ENCODE results near the gene INSR.

Gene INSR

GRCh38 chr19:7257148-7258040 is 36.8 kb downstream of the INSR start (continued):
- peak; percentile 79 for TF ChIP-seq ZXDB (tag by site-specific recombination; IDR thresholded peaks at IDR 0.05)
- no peak for TF ChIP-seq ZNF280C (tag by site-specific recombination; IDR thresholded peaks at IDR 0.05)
- peak; percentile 89 for TF ChIP-seq ZNF223 (tag by site-specific recombination; IDR thresholded peaks at IDR 0.05)
- peak; percentile 46; the same call in 1 of the 2 replicates for TF ChIP-seq TSHZ1 (tag by site-specific recombination; IDR thresholded peaks at IDR 0.05; ENCODE audit: borderline replicate concordance)
- TF ChIP-seq ZNF660 (tag by site-specific recombination; IDR thresholded peaks at IDR 0.05): peak; percentile 98
- TF ChIP-seq ZNF138 (tag by site-specific recombination; IDR thresholded peaks at IDR 0.05; ENCODE audit: borderline replicate concordance): no peak
- peak; percentile 89 for TF ChIP-seq HIC1 (tag by site-specific recombination; IDR thresholded peaks at IDR 0.05)
- peak; percentile 26; the same call in 1 of the 2 replicates for TF ChIP-seq ZNF600 (tag by site-specific recombination; IDR thresholded peaks at IDR 0.05)
- peak; percentile 56; the same call in 1 of the 2 replicates for TF ChIP-seq ZNF24 (tag by site-specific recombination; IDR thresholded peaks at IDR 0.05)
- peak; percentile 48; the same call in 1 of the 2 replicates for TF ChIP-seq PRDM10 (tag by site-specific recombination; IDR thresholded peaks at IDR 0.05)
- TF ChIP-seq ZNF366 (tag by site-specific recombination; conservative IDR thresholded peaks at IDR 0.05): peak; percentile 95
- 0 out of 2 replicates have a peak, but pooled peaks have one; percentile 16 for TF ChIP-seq ZSCAN23 (tag by site-specific recombination; IDR thresholded peaks at IDR 0.05)
- peak; percentile 89 for TF ChIP-seq KLF17 (tag by site-specific recombination; IDR thresholded peaks at IDR 0.05)
- TF ChIP-seq KLF9 (tag by site-specific recombination; IDR thresholded peaks at IDR 0.05; ENCODE audit: low read depth): peak; percentile 16; the same call in 1 of the 2 replicates
- no peak for TF ChIP-seq ZNF155 (tag by site-specific recombination; IDR thresholded peaks at IDR 0.05)
- peak; percentile 45 for TF ChIP-seq SP2 (tag by site-specific recombination; IDR thresholded peaks at IDR 0.05)
- TF ChIP-seq EGR2 (tag by site-specific recombination; IDR thresholded peaks at IDR 0.05; ENCODE audit: low read depth): peak; percentile 54; the same call in 1 of the 2 replicates
- no peak for TF ChIP-seq ZNF664 (tag by site-specific recombination; IDR thresholded peaks at IDR 0.05)
- TF ChIP-seq ZBTB26 (tag by site-specific recombination; optimal IDR thresholded peaks at IDR 0.05): peak; percentile 21
- TF ChIP-seq ZNF394 (tag by site-specific recombination; IDR thresholded peaks at IDR 0.05; ENCODE audit: borderline replicate concordance): peak; percentile 91
- TF ChIP-seq ZNF16 (tag by site-specific recombination; IDR thresholded peaks at IDR 0.05; ENCODE audit: low read depth): no peak
- TF ChIP-seq ZFHX2 (tag by site-specific recombination; conservative IDR thresholded peaks at IDR 0.05): peak; percentile 78
